OCI-LY3 (cell line): ENCODE data around the gene FKRP.

Experiments used
- EZH2phosphoT487 ChIP-seq: fragments of 200-600 bp; shearing (Covaris generic); IDR thresholded peaks from 2 replicates; pipeline ENCODE4 v1.6.1; 2018; ENCODE audit warnings: antibody characterized with exemption, mixed run types, low read depth
- TF ChIP-seq, protein P1 (sequence below): fragments of 200-600, 300-600 bp; sonication (generic); IDR thresholded peaks from 2 replicates; pipeline ENCODE4 v1.5.1; 2014; ENCODE audit warnings: antibody characterized with exemption, low read length, low read depth

DNA sequence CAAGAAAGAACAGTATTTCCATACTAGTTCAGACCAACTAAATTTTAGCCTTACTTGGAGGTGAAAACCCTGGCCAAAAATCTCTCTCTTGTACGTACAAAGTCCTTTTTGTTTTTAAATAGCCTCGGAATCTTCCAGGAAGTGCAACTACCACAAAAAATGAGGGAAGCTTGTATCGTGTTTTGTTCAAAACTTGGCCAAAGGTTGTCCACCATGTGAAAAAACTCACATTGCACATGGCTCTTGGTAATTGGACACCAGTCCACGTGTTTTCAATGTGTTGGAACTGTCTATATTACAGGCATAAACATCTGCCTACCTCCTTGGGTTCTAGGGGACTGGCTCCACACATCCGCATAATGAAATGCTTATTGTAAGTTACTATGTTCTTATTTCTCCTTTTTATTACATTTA, 15.6 kb downstream of the FKRP start:
- TF ChIP-seq, protein P1, sequence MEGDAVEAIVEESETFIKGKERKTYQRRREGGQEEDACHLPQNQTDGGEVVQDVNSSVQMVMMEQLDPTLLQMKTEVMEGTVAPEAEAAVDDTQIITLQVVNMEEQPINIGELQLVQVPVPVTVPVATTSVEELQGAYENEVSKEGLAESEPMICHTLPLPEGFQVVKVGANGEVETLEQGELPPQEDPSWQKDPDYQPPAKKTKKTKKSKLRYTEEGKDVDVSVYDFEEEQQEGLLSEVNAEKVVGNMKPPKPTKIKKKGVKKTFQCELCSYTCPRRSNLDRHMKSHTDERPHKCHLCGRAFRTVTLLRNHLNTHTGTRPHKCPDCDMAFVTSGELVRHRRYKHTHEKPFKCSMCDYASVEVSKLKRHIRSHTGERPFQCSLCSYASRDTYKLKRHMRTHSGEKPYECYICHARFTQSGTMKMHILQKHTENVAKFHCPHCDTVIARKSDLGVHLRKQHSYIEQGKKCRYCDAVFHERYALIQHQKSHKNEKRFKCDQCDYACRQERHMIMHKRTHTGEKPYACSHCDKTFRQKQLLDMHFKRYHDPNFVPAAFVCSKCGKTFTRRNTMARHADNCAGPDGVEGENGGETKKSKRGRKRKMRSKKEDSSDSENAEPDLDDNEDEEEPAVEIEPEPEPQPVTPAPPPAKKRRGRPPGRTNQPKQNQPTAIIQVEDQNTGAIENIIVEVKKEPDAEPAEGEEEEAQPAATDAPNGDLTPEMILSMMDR, result no peak
- no peak for TF ChIP-seq EZH2phosphoT487
